Right ventricle myocardium inferior (tissue), 1 donor: Measurements from ENCODE around the gene HOXD13. TPM values are rescaled to one million over a fixed set of nuclear protein-coding genes. Genes with fewer than 3 reads are reported as not detected.

ENCODE experiments used
- ATAC-seq: fragments of 200-7000 bp; cut with Tn5 transposase; one replicate; pipeline ENCODE4 v1.9.1; 2020; ENCODE audit warnings: mild to moderate bottlenecking, moderate library complexity
- DNase-seq: peaks from one replicate; pipeline ENCODE4 v3.0.0; 2021; ENCODE audit errors: missing footprints
- intact Hi-C: fragments of 100-400 bp; cut with DNase I; formaldehyde crosslinking; loops from one replicate; pipeline ENCODE4 v1.11.0; 2022
- total RNA-seq: library from RNA; stranded (reverse); fragmentation: NEBNext Ultra II Directional; extraction: Animal tissue kit (Norgen Biotek cat#: 25700); gene quantifications from one replicate; pipeline ENCODE4 v1.2.1, GENCODE V29; 2021
- donor health status: DM: no; HTN: yes; CAD: no; lungs with severe emphysema.

HOXD13 gene
- total RNA-seq, 1 donor from 2014 or later, result not detected

GRCh38 chr2:176101216-176101830 lies 8.8 kb downstream of the HOXD13 start:
- no peak for ATAC-seq
- DNase-seq, result no peak
- intact Hi-C loops, result no loop called here

GRCh38 chr2:176101842-176102241 lies 9.3 kb downstream of the HOXD13 start:
- DNase-seq, result no peak
- intact Hi-C loops, result no loop called here
- ATAC-seq, result no peak

GRCh38 chr2:176102309-176102866 lies 9.9 kb downstream of the HOXD13 start:
- ATAC-seq (no peak), DNase-seq (no peak)
- intact Hi-C loops, result no loop called here

GRCh38 chr2:176103194-176103593 lies 10.7 kb downstream of the HOXD13 start:
- DNase-seq, result no peak
- no peak for ATAC-seq
- intact Hi-C loops, result no loop called here

- no peak for ATAC-seq
- intact Hi-C loops, result no loop called here
- no peak for DNase-seq
Observed at GRCh38 chr2:176103742-176104315, 11.3 kb downstream of the HOXD13 start.

- no peak for DNase-seq
- ATAC-seq, result no peak
- intact Hi-C loops, result no loop called here
Observed at GRCh38 chr2:176104316-176105077, 12.0 kb downstream of the HOXD13 start.

GRCh38 chr2:176105078-176105729 lies 12.7 kb downstream of the HOXD13 start:
- ATAC-seq (no peak), DNase-seq (no peak)
- intact Hi-C loops, result no loop called here

GRCh38 chr2:176105730-176106580 lies 13.4 kb downstream of the HOXD13 start:
- intact Hi-C loops, result no loop called here
- DNase-seq (no peak), ATAC-seq (no peak)

- intact Hi-C loops, result no loop called here
- DNase-seq (no peak), ATAC-seq (no peak)
Observed at GRCh38 chr2:176106581-176107539, 14.3 kb downstream of the HOXD13 start, which contains the start of gene HOXD11. Gene HOXD11 (plus strand): TSS chr2:176107280. CDS start chr2:176107356, 76 bp downstream.

- intact Hi-C loops, result no loop called here
- ATAC-seq, result no peak
- DNase-seq, result no peak
Observed at GRCh38 chr2:176107731-176108181, 15.2 kb downstream of the HOXD13 start.

- ATAC-seq, result no peak
- intact Hi-C loops, result no loop called here
- DNase-seq, result no peak
Observed at GRCh38 chr2:176109192-176109901, 16.8 kb downstream of the HOXD13 start.

- no peak for DNase-seq
- intact Hi-C loops, result no loop called here
- ATAC-seq, result no peak
Observed at GRCh38 chr2:176109946-176110345, 17.4 kb downstream of the HOXD13 start.

GRCh38 chr2:176110415-176111308 lies 18.1 kb downstream of the HOXD13 start:
- no peak for ATAC-seq
- no peak for DNase-seq
- intact Hi-C loops, result no loop called here

- intact Hi-C loops, result no loop called here
- no peak for DNase-seq
- no peak for ATAC-seq
Observed at GRCh38 chr2:176111309-176111663, 18.8 kb downstream of the HOXD13 start.

- no peak for ATAC-seq
- intact Hi-C loops, result no loop called here
- DNase-seq, result no peak
Observed at GRCh38 chr2:176111846-176112374, 19.4 kb downstream of the HOXD13 start.
